GM21825 (cell line): ENCODE results near the gene IL12B.
"Not testable (repeated sequence)": the region's sequence is repeated elsewhere in the genome, so short reads cannot be mapped to it uniquely, and the experiment has no call there.

Experiments used
- ATAC-seq: cut with Tn5 transposase; IDR thresholded peaks from one replicate; pipeline ENCODE4 v1.9.1; 2021; ENCODE audit warnings: mild to moderate bottlenecking, moderate library complexity; ENCODE audit not compliant: unreplicated experiment

IL12B gene

GRCh38 chr5:159301466-159301865 lies 28.8 kb downstream of the IL12B start:
- no peak for ATAC-seq

GRCh38 chr5:159297300-159297699 lies 33.0 kb downstream of the IL12B start:
- ATAC-seq, result not testable (repeated sequence)

GRCh38 chr5:159294921-159295320 lies 35.4 kb downstream of the IL12B start:
- no peak for ATAC-seq

GRCh38 chr5:159290741-159291140 lies 39.5 kb downstream of the IL12B start:
- no peak for ATAC-seq

- ATAC-seq, result no peak
Measured at GRCh38 chr5:159286420-159287035, 43.8 kb downstream of the IL12B start.

GRCh38 chr5:159274676-159275075 lies 55.6 kb downstream of the IL12B start:
- ATAC-seq, result no peak

- no peak for ATAC-seq
Measured at GRCh38 chr5:159273923-159274322, 56.4 kb downstream of the IL12B start.

GRCh38 chr5:159269723-159270122 lies 60.6 kb downstream of the IL12B start:
- ATAC-seq, result no peak

- not testable (repeated sequence) for ATAC-seq
Measured at GRCh38 chr5:159266764-159267163, 63.5 kb downstream of the IL12B start.
